Measurements from ENCODE around the gene CACNA1C.

The CACNA1C gene

DNA sequence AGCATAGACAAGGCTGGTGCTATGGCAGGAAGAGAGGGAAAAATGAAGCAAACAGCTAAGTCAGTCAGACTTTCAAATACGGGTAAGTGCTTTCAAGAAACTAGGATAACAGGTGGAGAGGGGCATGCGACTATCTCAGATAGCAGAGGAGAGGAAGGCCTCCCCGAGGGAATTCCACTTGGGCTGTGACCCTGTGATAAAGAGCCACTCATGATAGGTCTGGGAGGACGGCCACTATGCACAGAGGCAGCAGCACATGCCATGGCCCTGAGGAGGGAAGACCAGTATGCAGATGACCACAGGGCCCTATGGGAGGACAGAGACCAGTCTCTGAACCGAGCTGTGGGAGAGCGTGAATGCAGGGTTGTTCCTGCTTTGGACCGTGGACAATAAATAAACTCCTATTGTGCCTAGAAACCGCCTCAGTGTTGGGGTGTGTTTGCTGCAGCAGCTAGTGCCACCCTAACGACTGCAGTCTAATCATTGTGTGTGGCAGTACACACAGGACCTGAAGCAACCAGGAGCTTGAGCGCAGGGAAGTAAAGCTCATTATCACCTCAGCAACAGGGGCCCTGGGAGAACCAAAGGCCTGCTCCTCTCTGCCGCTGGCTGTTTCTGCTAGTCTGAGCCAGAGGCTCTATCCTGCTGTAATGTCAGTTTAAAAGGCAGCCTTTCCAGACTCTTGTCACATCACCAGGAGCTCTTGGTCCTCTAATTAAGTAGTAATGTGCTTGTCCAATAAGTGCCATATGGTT, 119.1 kb downstream of the CACNA1C start:
- DNase-seq (ENCODE audit: low spot score): no peak

DNA sequence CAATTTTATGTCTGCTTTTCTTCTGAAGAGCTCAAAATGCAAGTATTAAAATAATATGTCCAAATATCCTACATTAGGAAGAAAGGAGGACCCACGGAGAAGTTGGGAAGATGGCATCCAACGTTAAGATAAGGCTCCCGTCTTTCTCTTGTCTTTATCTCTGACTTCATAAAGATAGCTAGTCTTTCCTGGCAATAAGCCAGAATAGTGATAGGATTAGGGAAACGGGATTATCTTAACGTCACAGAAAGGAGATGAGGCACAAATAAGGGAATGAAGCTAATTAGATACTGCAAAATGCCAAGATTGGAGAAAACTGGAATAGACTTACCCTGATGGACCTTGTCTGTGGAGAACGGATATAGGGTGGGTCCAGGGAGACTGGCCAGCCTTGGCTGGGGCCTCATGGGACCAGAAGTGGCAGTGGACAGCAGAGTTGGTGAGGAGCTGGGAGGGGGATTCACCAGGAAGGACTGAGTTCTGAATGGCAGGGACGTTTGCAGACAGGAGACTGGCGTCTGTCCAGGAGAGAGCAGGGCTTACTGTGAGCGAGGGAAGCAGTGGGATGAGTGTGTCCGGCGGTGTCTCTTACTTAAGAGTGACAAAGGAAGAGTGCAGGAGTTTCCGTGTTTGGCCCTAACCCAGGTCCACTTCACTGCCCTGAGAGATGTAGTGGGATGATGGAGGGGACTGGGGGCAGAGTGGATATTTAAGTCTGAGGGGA, 119.9 kb downstream of the CACNA1C start:
- DNase-seq (ENCODE audit: low spot score): no peak

DNA sequence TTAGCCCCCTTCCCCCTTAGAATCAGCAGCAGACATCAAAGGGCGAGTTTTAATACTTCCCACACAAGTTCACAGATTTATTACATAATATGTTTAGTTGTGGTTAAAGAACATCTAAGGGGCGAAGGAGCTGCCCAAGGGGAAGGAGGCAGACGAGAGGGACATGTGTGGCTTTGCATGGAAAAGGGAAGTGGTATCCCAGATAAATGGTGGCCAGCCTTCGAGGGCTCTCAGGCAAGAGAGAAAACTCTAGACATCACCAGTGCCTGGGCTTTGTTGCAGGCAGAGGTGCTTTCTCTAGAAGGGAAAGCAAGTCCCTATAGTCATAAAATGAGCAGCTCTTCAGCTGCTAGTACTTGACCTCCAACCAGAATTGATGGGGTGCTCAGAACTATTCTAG, 121.2 kb downstream of the CACNA1C start:
- DNase-seq (ENCODE audit: low spot score): no peak

DNA sequence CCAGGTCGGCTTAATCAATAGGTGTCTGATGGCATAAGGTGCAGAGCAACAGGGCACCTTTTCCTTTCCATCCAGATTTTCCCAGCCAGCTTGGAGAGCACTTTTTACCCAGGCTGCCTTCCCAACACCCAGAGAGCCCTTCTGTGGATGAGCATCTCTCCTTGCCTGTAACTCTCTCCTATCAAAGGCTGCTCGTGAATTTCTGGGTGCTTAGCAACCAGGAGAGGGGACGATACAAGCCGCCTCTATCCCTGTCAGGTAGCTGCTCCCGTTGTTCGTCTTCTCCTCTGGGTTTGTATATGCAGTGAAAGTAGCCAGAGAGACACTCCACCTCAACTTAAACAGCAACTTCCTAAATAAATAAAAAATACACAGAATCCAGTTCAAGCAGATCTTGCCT, 124.2 kb downstream of the CACNA1C start:
- no peak for DNase-seq (ENCODE audit: low spot score)

DNA sequence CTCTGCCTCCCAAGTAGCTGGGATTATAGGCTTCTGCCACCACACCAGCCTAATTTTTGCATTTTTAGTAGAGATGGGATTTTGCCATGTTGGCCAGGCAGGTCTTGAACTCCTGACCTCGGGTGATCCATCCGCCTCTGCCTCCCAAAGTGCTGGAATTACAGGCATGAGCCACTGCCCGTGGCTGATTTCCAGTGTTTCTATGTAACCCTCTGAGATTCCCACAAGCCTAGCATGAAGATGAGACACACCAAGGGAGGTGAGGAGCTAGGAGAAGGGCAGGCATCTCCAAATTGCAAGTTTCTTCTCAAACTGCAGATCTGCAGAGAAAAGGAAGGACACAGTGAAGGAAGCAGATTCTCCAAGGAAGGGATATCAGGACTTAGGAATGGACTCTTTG, 125.0 kb downstream of the CACNA1C start:
- no peak for DNase-seq (ENCODE audit: low spot score)

DNA sequence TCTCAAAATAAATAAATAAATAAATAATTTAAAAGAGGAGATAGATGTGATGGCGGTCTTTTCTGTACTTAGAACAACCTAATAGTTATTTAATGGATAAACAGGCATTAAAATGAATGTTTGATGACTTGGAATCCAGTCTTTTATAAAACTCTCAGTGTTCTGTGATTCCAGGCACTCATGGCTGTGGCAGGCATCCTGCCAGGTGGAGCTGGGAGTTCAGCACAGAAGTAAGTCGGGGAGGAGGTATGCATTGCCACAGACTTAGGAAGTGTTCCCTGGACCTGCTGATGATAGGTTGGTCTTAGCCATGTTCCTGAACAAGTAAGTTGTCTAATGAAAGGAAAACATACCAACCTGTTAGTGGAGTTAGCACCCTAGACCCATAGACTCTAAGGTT, 126.3 kb downstream of the CACNA1C start:
- DNase-seq (ENCODE audit: low spot score): no peak

DNA sequence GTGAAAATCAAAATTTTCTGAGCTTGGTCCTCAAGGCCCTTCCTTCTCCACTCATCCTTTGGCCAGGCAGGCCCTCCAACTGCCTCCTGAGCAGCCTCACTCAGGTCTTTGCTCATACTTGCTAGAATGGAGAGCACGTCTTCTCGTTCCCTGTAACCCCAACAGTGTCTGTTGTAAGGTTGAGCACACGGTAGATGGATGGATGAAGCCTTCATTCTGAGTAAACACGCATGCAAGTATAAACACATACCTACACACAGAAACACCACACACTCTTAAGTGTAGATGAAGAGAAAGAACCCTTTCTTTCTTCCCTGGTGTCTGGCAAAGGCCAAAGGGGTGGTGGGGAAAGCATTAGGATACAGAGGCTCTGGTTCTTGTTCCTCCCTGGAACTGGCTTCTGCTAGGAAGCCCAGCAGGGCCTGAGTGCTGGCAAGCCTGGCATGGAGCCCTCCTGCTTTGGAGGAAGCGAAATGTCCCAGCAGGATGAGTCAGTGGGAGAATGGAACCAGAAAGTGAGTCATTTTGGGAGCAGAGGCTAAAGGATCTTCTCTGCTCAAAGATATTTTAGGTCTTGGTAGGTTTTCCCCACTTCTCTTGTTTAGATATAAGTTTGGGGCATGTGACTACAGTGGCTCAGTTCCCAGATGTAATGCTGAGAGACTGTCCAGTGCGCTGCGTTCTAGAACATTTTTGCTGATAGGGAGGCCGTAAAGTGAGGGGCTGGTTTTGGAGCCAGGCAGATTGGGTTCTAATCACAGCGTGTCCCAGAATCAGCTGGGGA, 127.4 kb downstream of the CACNA1C start:
- no peak for DNase-seq (ENCODE audit: low spot score)

DNA sequence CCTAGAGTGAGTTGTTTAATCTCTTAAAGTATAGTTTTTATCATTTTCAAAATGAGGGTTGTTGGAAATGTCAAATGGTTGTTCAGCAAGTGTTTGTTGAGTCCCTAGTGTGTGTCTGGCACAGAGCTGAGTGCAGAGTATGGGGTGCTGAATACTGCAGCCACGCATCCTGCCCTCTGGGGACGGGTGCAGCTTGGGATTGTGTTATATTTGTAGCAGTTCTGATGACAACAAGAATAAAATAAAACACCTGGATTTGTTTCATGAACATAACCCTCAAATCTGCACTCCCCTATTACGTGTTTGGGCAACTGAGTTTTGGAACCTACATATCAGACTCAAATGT, 127.9 kb downstream of the CACNA1C start:
- no peak for DNase-seq (ENCODE audit: low spot score)

DNA sequence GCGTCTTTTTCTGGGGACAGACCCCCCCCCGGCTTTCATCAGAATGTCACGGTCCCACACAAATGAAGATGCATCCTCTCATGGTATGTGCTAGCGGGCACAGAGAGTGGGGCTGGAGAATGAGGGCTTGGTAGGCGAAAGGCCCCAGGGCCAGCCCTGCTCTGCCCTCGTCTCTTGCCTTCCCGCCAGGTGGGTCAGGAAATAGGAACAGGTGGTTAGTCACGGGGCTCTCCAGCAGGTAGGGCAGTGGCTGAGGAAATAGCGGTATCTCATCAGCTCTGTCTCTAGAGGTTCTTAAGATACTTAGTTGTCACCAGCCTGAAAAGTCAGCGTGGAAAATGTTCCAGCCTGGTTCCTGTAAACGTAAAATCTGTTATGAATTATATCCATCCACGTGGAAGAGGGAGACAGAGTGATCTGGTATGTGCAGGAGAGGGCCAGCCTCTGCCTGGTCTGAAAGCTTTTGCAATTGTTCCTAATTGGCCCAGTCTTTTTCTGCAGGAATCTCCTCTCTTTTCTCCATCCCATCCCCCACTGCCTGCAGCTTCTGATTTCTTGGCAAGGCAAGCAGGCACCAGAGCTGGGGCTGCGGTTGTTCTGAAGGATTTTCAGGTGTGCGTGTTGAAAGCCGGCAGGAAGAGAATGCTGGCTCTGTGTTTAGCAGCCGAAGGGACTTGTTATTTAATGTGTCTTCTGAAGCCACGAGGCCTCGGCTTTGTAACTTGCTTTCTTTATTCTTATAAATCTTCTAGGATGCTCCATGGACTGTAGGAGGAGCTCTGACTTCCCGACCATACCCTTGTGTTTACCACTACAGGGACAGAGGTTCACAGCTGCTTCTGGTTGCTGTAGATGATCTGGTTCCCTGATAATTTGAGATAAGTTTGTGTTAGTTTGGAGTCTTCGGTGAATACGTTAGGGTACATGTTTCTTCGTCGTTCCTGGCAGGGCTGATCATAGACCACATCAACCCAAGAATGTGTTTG, 131.1 kb downstream of the CACNA1C start:
- DNase-seq (ENCODE audit: low spot score): no peak

DNA sequence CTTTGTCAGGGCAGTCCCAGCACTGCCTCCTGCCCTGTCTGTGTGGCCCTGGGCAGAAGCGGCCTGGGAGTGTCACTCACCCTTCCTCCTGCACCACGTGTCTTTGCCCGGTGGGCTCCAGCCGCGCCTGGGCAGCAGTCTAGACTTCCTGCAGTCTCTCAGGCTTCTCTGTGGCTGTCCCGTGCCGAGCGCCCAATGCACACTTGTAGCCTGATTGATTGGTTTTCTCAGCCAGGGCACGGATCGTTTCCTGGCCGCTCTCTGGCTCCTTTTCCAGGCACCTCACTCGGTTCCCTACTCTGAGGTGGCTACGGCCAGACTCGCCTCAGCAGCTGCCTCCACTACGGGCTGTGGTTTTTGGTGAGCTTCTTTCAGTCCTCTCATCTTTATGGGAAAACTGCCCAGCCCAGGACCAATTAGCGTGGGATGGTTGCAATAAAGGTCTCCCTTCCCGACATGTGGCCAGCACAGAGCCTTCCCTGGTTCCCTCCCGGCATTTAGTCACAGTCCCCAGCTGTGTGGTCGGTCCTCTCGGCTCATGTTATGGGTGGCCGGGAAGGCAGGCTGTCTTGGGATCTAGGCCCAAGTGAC, 133.1 kb downstream of the CACNA1C start:
- DNase-seq (ENCODE audit: low spot score): no peak

DNA sequence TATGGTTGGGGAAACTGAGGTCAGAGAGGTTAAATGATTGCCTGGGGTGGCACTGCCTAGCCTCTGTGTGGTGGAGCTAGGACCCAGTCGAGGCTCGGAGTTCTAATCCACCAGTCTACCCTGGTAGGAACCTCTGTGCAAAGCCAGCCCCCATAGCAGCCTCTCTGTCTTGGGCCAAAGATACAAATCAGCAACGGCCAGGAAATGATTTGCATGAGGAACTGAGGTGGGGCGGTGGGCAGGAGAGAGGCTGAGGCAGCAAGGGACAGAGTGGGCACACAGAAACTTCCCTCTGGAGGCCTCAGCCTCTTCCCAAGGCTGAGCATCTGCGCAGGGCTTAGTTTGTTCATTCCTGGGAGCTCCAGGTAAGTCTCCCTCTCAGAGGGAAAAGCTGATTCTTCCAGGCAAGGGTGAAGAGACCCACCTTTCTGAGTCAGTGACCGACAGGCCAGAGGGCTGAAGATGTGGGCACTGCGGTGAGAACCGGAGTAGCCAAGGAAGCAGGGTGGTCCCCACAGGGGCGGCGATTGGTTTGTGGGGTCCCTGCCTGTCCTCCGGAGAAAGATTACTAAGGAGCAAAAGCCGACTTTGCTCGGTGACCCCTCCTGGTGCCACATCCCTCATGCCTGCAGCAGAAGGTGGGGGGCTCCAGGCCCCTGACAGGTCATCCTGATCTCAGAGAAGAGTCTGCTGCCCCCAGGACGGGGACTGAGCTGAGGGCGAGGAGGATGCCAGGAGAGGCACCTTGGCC, 134.6 kb downstream of the CACNA1C start:
- peak; percentile 11 for DNase-seq (ENCODE audit: low spot score)

DNA sequence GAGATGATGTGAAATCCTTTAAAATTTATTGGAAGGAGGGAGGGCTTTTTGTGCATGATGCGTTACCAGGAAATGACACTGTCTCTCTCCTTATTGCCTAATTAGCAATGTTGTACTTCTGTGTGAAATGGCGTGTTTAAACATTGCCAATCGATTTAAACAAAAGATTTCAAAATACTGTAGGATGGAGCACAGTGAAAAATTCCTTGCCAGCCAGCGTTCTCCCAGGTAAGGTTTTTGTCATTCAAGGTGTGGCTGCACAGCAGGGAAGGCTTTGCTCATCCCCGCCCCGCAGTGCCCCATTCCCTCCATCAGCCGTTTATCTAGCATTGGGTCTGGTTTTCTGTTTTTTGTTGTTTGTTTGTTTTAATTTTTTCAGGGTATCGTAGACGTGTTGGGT, 137.3 kb downstream of the CACNA1C start:
- no peak for DNase-seq (ENCODE audit: low spot score)

DNA sequence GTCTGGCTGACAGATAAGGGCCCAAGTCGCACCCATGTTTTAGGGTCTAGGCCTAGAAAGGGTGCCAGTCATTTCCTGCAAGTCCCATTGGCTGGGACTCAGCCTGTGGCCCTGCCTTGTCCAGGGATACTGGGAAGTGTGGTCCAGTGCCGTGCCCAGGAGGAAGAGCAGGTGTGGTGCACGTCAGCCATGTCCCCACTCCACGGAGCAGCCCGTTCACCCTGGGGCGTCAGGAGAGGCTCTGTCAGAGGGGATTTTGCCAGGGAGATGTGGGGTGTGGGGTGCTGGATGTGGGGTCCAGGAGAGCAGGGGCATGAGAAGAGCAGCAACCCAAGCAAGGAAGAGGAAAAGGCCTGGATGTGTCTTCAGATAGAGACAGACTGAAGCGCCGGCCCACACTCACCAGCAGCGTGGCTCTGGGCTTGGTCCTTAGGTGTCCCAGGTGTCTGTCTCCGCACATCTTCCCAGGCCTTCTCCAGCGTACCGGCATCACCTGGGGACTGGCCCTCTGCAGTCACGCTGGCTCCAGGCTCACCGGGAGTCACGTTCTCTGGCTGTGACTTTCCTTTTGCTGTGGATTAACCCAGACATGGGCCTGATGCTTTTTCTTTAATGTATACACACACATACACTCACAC, 138.2 kb downstream of the CACNA1C start:
- DNase-seq (ENCODE audit: low spot score): no peak

DNA sequence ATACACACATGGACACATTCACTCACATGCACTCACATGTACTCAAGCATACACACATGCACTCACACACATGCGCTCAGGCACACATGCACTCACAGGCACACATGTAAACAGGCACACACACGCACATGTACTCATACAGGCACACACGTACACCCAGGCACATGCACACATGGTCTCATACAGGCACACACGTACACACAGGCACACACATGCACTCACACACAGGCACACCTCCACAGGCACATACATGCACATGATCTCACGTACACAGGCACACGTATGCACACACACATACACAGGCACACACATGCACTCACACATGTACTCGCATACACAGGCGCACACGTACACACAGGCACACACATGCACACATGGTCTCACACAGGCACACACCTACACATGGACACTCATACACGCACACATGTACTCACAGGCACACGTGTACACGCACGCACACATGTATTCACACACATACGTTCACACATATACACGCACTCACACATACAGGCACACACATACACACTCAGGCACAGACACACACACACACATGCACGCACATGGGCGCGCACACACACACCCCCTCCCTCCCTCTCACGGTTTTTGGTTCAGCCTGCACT, 138.9 kb downstream of the CACNA1C start:
- DNase-seq (ENCODE audit: low spot score): no peak

DNA sequence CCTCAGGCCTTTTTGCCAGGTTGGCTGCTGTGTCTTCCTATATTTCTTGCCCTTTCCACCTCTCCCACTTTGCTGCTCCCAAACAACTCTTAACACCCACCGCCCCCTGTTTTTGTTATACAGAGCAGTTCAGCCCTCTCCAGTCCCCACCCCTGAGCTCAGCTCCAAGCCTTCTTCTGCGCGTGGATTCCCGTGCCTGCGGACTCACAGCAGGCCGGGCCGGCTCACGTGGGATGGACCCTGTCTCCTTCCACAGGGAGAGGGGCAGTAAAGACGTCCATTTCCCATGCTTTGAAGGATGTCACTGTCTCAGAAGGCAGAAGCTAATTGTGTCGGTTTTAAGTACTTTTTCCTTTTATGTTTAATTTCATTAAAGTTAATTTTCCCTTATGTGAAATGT, 139.4 kb downstream of the CACNA1C start:
- no peak for DNase-seq (ENCODE audit: low spot score)

DNA sequence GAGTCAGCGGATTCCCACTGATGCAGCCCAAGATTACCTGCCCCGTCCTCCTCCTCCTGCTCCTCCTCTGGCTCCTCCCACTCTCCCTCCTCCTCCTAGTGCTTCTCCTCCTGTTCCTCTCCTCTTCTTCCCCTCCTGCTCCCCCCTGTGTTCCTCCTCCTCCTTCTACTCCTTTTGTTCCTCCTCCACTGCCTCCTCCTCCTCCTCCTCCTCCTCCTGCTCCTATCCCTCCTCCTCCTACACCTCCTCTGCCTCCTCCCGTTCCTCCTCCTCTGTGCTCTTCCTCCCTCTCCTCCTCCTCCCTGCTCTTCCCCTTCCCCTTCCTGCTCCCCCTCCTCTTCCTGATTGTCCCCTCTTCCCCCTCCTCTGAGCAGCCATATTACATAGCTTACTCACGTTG, 141.3 kb downstream of the CACNA1C start:
- no peak for DNase-seq (ENCODE audit: low spot score)

DNA sequence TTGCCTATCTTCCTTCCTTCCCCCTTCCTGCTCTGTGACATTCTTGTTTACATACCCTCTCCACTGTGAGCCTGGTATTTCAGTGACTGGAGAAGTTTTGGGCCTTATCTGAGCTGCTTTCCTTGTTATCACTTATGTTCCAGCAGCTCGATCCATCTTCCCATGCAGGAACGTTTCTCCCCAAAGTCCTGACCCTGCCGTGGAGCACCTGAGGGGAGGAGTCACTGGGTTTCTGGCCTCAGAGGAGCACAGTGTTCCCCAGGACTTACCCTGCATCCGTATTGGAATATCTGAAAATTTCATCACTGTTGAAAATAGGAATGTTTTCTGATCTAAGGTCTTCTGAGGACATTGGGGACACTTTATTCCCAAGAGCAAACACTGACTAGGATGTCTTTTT, 141.8 kb downstream of the CACNA1C start:
- DNase-seq (ENCODE audit: low spot score): no peak

DNA sequence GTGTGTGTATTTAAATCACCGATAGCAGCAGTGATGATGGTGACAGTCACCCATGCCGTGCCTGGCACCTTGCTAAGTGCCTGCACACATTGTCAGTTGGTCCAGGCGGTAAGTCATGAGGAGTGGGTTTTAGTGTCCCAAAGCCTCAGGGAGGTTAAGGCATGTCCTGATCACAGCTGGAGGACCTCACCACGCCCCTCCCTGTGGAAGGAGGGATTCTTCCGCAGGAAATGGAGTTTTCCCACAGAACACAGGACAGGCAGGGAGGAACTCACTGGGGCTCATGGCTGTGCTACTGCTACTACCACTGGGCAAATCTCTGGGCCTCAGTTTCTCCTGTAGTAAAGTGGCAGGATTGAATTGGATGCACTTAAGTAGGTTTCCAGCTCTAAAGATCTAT, 142.3 kb downstream of the CACNA1C start:
- DNase-seq (ENCODE audit: low spot score): no peak

DNA sequence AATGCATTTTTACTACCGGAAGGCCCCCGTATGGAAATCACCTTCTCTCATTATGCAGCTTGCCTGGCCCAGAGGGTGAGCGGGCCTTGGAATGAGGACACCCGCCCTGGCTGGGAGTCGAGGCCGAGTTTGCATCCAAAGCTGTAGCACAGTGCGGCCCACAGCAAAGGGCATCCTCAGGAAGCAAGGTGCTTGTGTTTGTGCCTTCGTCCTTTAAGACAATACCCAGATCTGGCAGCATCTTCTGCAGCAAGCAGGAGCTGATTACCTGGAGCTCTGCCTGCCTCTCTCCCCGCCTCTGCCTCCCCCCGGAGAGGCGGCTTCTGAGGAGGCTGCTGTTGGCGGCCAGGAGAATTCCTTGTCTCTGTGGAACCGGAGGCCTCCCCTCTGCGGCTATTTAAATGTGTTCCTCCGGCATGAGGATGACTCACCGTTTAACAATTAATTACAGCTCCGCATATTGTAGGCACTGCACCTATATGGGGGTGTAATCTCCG, 145.3 kb downstream of the CACNA1C start:
- DNase-seq (ENCODE audit: low spot score): no peak

DNA sequence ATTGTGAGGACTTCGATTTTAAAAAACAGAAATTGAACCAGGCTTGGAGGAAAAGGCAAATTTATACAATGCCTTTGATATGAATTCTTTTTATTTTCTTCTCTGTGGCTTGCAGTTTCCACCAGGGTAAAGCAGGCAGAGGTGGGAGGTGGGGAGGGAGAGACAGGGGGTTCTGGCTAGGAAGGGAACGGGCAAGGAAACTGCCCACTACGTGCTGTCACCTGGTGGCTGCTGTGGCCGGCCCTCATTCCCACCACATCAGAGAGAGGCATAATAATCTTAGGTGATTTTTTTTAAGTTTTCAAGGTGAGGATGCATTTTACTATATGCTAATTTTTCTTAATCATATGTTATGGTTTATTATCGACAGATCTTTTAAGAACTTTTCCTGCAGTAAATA, 145.8 kb downstream of the CACNA1C start:
- no peak for DNase-seq (ENCODE audit: low spot score)

All from germinal center (tissue), 1 donor.